ENCODE measurements around the gene FES. TPM values are rescaled to one million over a fixed set of nuclear protein-coding genes. Genes with fewer than 3 reads are reported as not detected.

FES gene
- polyA plus RNA-seq, 1 of the 3 experiments (the other 2 are of a cell fraction), result 0.03 TPM

- ChIA-PET CTCF (interaction anchor here (1.2 to 5.6 kb wide), 5 partner anchors 13 to 563 kb away, joined by 3 to 55 read pairs (median 6); no protein-coding TSS in a partner anchor), POLR2A (interaction anchor here (1.3 kb wide), 1 partner anchor 20 kb away, joined by 3 read pairs; the partner anchor contains the start of gene MAN2A2)
- H3K27ac ChIP-seq (ENCODE audit: low read depth in 2 of 2, low read length in 1 of 2), result peak overlapping the region in 1 of 2 experiments; percentile 62; a peak in 1 of 4 replicates
Measured at GRCh38 chr15:90882781-90883525, 1.4 kb upstream of the FES start.

More at GRCh38 chr15:90882781-90883525, 1.4 kb upstream of the FES start:
- Histone ChIP-seq H3F3A (replicated peaks; ENCODE audit: insufficient read depth) (peaks cover 9% of the 10 kb centered on the region), H3K36me3 (replicated peaks in 1 of 2; ENCODE audit: control insufficient read depth in 1 of 2, insufficient read depth in 2 of 2, low read length in 1 of 2) (peaks cover 5 to 41% of the 10 kb centered on the region in 2 experiments), H4K20me1 (ENCODE audit: insufficient read depth) (no peaks in the 10 kb centered on the region), H3K9me3 (no peaks in the 10 kb centered on the region), H3K9me2 (no peaks in the 10 kb centered on the region), H3K4me3 (ENCODE audit: low read depth in 2 of 2, low read length in 1 of 2) (no peak overlapping the region), H3K27me3 (ENCODE audit: insufficient read depth) (no peaks in the 10 kb centered on the region), H3K4me1 (ENCODE audit: control insufficient read depth in 1 of 2, insufficient read depth in 2 of 2, low read depth in 1 of 2, low read length in 1 of 2) (peaks cover 0 to 14% of the 10 kb centered on the region in 2 experiments; a peak in 1 of 4 replicates), H3K4me2 (no peak overlapping the region), H2AFZ (ENCODE audit: low read depth) (no peak overlapping the region), H3K9ac (no peak overlapping the region), H3K79me2 (ENCODE audit: insufficient read depth) (no peaks in the 10 kb centered on the region)
- no peak for TF ChIP-seq USF1 (IDR thresholded peaks at IDR 0.05; ENCODE audit: borderline replicate concordance, low read depth)
- no peak for TF ChIP-seq ZBTB33 (IDR thresholded peaks at IDR 0.05; ENCODE audit: borderline replicate concordance, low read depth)
- no peak for TF ChIP-seq ELF1 (IDR thresholded peaks at IDR 0.05)
- no peak for TF ChIP-seq TEAD4 (IDR thresholded peaks at IDR 0.05; ENCODE audit: borderline replicate concordance, insufficient read depth)
- no peak for TF ChIP-seq SIN3A (IDR thresholded peaks at IDR 0.05; ENCODE audit: borderline replicate concordance, low read depth, low read length)
- TF ChIP-seq MEF2A (IDR thresholded peaks at IDR 0.05; ENCODE audit: borderline replicate concordance, low read depth), result no peak
- TF ChIP-seq REST (IDR thresholded peaks at IDR 0.05; ENCODE audit: low read depth, low read length), result no peak
- TF ChIP-seq NRF1 (IDR thresholded peaks at IDR 0.05; ENCODE audit: low read depth, low read length), result no peak
- no peak for TF ChIP-seq RFX5 (IDR thresholded peaks at IDR 0.05; ENCODE audit: low read length)
- no peak for TF ChIP-seq SMC3 (IDR thresholded peaks at IDR 0.05; ENCODE audit: low read depth, low read length)
- TF ChIP-seq RAD21 (IDR thresholded peaks at IDR 0.05; ENCODE audit: low read length), result no peak
- no peak for TF ChIP-seq FOXM1 (IDR thresholded peaks at IDR 0.05; ENCODE audit: low read depth)
- TF ChIP-seq CHD2 (IDR thresholded peaks at IDR 0.05; ENCODE audit: low read length, partially characterized antibody), result no peak
- no peak for TF ChIP-seq TCF12 (IDR thresholded peaks at IDR 0.05)
- no peak for TF ChIP-seq EZH2phosphoT487 (IDR thresholded peaks at IDR 0.05; ENCODE audit: borderline replicate concordance, low read depth)
- WGBS (ENCODE audit: low lambda C conversion rate), result 92% methylated on average over 13 of the region's 13 CpGs
- DNase-seq, result no peak
